Thyroid gland (tissue), 4 donors: ENCODE data around the gene LRRC2.

ENCODE experiments used
- POLR2A ChIP-seq, 2 donors: fragments of 450-650 bp; IDR thresholded peaks; one replicate each; pipeline ENCODE4 v1.6.1; 2017; ENCODE audit warnings: antibody characterized with exemption in 2 of 2, mild to moderate bottlenecking in 2 of 2, moderate library complexity in 1 of 2
- TF ChIP-seq, protein P1 (sequence below), 6 experiments: fragments of 200-600 bp in 3 of 6; fragments of 450-650 bp in 3 of 6; sonication (generic) in 3 of 6; IDR thresholded peaks; one replicate each; pipeline ENCODE4 v1.5.1; 2016 to 2019; ENCODE audit warnings: antibody characterized with exemption in 6 of 6, mild to moderate bottlenecking in 2 of 6, inconsistent platforms in 1 of 6, moderate library complexity in 1 of 6

- TF ChIP-seq, protein P1, sequence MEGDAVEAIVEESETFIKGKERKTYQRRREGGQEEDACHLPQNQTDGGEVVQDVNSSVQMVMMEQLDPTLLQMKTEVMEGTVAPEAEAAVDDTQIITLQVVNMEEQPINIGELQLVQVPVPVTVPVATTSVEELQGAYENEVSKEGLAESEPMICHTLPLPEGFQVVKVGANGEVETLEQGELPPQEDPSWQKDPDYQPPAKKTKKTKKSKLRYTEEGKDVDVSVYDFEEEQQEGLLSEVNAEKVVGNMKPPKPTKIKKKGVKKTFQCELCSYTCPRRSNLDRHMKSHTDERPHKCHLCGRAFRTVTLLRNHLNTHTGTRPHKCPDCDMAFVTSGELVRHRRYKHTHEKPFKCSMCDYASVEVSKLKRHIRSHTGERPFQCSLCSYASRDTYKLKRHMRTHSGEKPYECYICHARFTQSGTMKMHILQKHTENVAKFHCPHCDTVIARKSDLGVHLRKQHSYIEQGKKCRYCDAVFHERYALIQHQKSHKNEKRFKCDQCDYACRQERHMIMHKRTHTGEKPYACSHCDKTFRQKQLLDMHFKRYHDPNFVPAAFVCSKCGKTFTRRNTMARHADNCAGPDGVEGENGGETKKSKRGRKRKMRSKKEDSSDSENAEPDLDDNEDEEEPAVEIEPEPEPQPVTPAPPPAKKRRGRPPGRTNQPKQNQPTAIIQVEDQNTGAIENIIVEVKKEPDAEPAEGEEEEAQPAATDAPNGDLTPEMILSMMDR (IDR thresholded peaks at IDR 0.05): no peak
- no peak for TF ChIP-seq POLR2A (IDR thresholded peaks at IDR 0.05)
Measured at GRCh38 chr3:46539443-46540005, 26.6 kb downstream of the LRRC2 start.
